NCI-H1092 treated with DMSO at 0.1 percent for 48 hours (cell line): ENCODE data around the gene DECR2.

Experiments used
- DNase-seq: peaks from one replicate; lab custom pipeline; 2025; lab: John Stamatoyannopoulos, UW

Gene DECR2

DNA sequence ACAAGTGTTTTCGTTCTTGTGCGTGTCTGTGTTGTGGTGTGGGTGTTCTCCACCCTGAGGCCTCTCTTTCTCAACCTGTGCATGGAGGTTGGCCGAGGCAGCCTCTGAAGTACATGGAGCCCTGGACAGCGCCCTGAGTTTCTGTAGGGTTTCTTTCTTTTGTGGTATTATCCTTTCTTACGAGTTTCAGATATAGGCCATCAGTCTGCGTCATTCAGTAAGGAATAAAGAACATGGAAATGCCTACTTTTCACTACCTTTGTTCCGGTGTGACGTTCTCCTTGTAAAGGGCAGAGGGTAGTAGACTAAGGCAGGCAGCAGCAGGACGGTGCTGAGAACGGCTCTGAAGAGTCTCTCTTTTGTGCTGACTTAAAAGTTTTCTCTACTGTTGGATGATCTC is 42.3 kb downstream of the DECR2 start:
- no peak for DNase-seq

DNA sequence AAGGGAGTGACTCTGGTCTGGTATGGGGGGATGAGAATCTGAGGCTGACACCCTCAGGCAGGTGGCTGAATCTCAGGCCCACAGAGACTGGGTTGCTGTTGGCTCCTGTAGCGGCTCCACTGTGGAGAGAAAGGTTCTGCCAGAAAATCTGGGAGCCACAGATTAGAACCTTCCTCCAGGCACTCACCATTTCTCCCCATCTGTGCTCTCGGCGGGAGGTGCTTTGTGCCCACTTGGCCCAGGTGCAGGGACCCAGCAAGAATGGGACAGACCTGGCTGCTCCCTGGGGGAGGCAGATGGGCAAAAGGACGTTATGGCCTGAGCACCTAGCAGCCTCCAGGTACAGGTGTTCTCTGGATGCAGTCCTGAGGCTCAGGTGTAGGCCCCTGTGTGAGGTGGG is 43.9 kb downstream of the DECR2 start:
- peak; percentile 19 for DNase-seq

DNA sequence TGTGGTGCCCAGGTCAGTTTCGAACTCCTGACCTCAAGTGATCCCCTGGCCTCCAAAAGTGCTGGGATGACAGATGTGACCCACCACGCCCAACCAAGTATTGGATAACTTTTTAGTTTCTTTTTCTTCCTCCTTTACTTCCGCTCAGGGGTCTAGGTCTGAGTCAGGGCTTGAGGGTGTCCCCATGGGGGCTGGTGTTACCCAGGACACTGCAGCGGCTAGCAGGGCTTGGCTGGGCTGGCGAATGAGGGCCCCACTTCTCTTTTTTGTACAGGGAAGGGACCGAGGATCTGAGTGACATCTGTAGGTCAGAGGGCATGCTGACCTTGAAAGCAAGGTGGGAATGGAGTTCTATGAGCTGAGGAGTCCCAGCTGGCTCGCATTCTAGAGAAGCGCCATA is 48.7 kb downstream of the DECR2 start:
- DNase-seq = no peak

DNA sequence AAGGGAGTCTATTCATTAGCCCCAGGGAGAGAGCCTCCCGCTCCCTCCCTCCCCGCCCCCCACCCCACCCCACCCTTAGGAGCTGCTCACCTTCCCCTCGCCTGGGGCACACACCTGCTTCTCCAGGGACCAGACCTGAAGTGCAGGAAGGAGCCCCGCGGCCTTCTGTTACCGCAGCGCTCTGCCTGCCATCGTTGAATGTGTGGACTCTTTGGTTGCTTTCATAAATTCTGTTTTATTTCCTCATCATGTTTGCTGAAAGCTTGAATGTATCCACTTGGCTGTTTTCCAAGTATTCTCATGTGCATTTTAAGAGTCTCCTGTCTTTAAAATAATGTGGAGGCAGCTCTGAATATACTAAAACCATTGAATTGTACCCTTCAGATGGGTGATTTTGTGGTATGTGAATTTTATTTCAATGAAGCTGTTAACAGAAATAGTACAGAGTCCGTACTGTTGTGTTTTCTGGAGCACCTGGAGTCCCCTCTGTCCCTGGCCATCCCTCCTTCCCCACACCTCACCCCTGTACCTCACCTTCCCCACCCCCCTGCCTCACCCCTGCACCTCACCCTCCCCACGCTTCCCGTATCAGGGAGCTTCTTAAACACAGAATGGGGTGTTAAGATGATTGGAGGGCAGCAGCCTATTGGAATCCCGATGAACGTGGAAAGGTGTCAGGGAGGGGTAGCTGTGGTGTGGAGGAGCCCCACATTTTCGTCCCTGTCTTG is 49.3 kb downstream of the DECR2 start:
- DNase-seq = peak; percentile 87

DNA sequence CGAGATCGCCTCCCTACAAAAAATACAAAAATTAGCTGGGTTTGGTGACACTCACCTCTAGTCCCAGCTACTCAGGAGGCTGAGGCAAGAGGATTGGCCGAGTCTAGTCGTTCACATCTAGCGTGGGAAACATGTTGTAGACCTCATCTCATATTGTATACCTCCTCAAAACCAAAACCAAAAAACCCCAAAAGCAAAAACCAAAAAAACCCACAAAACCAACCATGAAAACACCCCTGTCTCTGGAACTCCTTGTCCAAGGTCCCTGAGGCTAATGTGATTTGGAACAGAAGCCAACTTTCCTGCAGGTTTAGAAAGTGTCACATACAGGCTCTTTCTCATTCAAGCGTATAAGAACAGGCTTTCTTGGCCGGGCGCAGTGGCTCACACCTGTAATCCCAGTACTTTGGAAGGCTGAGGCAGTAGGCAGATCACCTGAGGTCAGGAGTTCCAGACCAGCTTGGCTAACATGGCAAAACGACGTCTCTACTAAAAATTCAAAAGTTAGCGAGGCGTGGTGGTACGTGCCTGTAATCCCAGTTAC is 52.8 kb downstream of the DECR2 start:
- no peak for DNase-seq

DNA sequence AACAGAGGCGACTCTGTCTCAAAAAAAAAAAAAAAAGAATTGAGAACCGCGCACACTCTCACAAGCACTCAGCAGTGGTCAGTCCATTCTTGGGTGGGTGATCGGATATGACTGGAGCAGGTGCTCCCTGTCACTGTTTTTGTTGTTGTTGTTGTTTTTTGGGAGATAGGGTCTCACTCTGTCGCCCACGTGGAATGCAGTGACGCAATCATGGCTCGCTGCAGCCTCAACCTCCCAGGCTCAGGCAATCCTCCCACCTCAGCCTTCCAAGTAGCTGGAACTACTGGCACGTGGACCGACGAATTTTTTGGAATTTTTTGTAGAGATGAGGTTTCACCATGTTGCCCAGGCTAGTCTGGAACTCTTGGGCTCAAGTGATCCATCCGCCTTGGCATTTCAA is 53.8 kb downstream of the DECR2 start:
- no peak for DNase-seq

DNA sequence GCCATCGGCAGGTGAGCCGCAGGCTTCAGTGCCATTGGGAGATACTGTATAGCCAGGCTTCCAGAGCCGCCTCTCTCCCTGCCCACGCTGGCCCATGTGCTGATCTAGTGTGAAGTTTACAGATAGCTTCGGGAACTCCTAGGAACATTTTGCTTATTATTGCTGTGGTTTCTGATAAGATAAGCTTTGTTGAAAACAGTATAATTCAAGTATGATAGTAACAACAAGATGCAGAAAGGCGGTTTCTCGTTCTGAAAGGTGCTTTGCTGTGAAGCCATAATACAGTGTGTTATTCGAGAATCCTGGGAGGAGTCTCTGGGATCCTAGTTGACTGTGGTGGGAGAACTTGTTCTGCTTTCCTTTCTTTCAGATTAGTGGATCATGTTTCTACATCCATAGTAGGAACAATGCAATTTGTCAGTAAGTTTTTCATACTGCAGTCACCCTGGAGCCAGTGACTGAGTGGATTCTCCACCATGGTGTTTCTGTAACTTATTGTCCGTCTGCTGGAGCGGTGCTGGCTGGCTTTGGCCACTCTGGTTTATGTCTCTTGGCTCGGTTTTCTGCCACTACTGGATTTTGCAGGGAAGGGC is 55.3 kb downstream of the DECR2 start:
- peak; percentile 26 for DNase-seq

DNA sequence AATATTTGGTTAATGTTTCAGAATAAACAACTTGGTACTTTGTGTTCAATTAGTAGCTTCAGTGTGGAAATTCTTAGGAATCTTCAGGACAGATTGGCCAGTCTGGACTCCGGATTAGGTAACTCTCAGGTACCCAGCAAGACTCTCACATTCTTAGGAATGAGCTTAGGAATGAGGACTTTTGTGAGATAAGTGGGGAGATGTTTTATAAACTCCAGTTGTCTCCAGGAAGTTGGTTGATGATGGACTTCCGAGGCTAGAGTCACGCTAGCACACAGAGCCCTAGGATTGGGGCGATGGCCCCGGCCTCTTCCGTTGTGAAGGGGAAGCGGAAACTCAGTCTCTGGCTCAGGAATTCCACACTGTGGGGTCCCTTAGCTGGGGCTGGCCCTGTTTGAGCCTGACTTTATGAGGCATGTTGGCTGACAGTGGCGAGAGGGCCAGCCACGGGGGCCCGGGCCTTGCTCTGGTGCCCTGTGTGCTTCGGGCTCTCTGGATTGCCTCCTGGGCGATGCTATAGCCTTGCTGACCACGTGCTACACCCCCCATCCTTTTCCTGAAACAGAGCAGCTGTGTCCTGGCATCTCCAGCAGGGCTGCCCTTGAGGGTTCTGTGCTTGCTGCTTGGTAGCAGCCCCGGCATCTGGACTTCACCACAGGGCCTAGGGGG is 56.2 kb downstream of the DECR2 start:
- DNase-seq = no peak

DNA sequence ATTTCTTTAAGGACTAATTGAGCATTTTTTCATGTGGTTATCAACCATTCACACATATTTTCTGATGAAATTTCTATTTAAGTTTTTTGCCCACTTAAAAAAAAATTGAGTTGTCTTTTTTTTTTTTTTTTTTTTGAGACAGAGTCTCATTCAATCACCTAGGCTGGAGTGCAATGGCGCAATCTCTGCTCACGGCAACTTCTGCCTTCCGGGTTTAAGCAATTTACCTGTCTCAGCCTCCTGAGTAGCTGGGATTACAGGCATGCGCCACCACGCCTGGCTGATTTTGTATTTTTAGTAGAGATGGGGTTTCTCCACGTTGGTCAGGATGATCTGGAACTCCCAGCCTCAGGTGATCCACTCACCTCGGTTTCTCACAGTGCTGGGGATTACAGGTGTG is 58.1 kb downstream of the DECR2 start:
- no peak for DNase-seq

DNA sequence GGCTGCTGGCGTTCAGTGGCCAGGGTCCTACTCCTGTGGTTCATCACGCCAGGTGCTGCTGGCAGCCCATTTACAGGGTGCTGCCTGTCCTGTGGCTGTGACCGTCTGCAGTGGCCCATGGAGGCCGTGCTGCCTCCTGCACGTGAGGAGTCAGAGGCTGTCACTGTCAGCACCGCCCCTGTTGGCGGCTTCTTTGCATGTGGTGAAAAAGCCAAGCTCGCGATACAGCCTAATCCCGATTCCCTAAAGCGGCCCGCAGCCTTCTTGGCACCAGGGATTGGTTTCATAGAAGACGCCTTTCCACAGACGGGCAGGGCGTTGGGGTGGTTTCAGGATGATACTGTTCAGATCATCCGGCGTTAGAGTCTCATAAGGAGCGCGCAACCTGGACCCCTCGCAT is 59.1 kb downstream of the DECR2 start:
- no peak for DNase-seq
